OCI-LY1 (cell line): ENCODE results near the gene CHN1.

Source experiments
- CTCF ChIP-seq: fragments of 200-600 bp; sonication (generic), shearing (Covaris generic); IDR thresholded peaks from 2 replicates; pipeline ENCODE4 v1.5.1; 2017; ENCODE audit warnings: mild to moderate bottlenecking, antibody characterized with exemption, low read length, moderate library complexity, mixed read lengths
- EZH2 ChIP-seq: fragments of 200-600 bp; sonication (generic), shearing (Covaris generic); IDR thresholded peaks from 2 replicates; pipeline ENCODE4 v1.8.0; 2017; ENCODE audit warnings: borderline replicate concordance, mixed run types, mild to moderate bottlenecking, antibody characterized with exemption, low read length, moderate library complexity, mixed read lengths

DNA sequence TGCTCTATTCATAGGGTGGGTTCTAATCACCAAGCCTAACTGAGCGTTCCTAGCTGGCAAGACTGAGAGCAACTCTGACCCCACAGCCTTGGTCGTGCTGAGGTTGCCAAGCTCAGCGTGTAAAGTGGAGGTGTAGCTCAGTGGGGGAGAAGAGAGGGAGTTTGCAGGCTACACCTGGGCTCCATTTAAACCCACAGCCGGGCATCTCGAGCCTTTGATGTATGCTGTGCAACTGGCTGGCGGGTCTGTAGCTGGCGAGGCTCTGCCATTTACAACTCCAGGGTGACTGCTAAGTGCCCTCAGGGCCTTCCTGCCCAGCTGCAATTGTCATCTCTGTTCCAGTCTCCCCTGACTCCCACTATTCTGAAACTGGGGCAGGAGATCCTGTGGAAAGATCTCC lies 220.9 kb downstream of the CHN1 start:
- TF ChIP-seq CTCF: no peak
- TF ChIP-seq EZH2: no peak
